ENCODE data around the gene MTARC2.

Gene MTARC2

GRCh38 chr1:220824031-220824989 lies 76.2 kb downstream of the MTARC2 start:
- in situ Hi-C loops (cut with MboI; ENCODE audit: low sequenced_read_pairs) = no loop called here

- in situ Hi-C loops (cut with MboI; ENCODE audit: low sequenced_read_pairs) = no loop called here
Observed at GRCh38 chr1:220825819-220826551, 77.9 kb downstream of the MTARC2 start.

- in situ Hi-C loops (cut with MboI; ENCODE audit: low sequenced_read_pairs) = no loop called here
Observed at GRCh38 chr1:220826729-220827128, 78.6 kb downstream of the MTARC2 start.

- in situ Hi-C loops (cut with MboI; ENCODE audit: low sequenced_read_pairs) = no loop called here
Observed at GRCh38 chr1:220827445-220828178, 79.5 kb downstream of the MTARC2 start.

- in situ Hi-C loops (cut with MboI; ENCODE audit: low sequenced_read_pairs) = no loop called here
Observed at GRCh38 chr1:220828179-220828490, 80.0 kb downstream of the MTARC2 start.

GRCh38 chr1:220828950-220829586 lies 80.9 kb downstream of the MTARC2 start:
- in situ Hi-C loops (cut with MboI; ENCODE audit: low sequenced_read_pairs) = no loop called here

GRCh38 chr1:220833436-220833835 lies 85.3 kb downstream of the MTARC2 start:
- in situ Hi-C loops (cut with MboI; ENCODE audit: low sequenced_read_pairs) = no loop called here
